MM.1S (cell line): Measurements from ENCODE around the gene MEGF11.

Experiments used
- DNase-seq: peaks from one replicate; pipeline ENCODE4 v3.0.0-alpha.2; 2015
- H2AFZ ChIP-seq: fragments of 300-600 bp; sonication (generic); 2 replicates; pipeline ENCODE4 v1.6.0; 2016; ENCODE audit warnings: antibody characterized with exemption, low read length
- H3F3A ChIP-seq: fragments of 300-600 bp; sonication (generic); 2 replicates; pipeline ENCODE4 v1.6.1; 2016; ENCODE audit warnings: mild to moderate bottlenecking, antibody characterized with exemption, low read length, moderate library complexity, mixed read lengths; ENCODE audit not compliant: insufficient read depth
- H3K27ac ChIP-seq: fragments of 300-600 bp; sonication (generic); 2 replicates; pipeline ENCODE4 v1.5.1; 2016; ENCODE audit warnings: mild to moderate bottlenecking, low read length
- H3K27me3 ChIP-seq: fragments of 300-600 bp; sonication (generic); replicated peaks from 2 replicates; pipeline ENCODE4 v1.6.0; 2016; ENCODE audit warnings: low read length; ENCODE audit not compliant: insufficient read depth
- H3K36me3 ChIP-seq: fragments of 300-600 bp; sonication (generic); replicated peaks from 2 replicates; pipeline ENCODE4 v1.6.1; 2016; ENCODE audit warnings: mild to moderate bottlenecking, low read length, mixed read lengths; ENCODE audit not compliant: insufficient read depth
- H3K4me1 ChIP-seq: fragments of 300-600 bp; sonication (generic); 2 replicates; pipeline ENCODE4 v1.6.1; 2016; ENCODE audit warnings: low read length, mixed read lengths
- H3K4me2 ChIP-seq: fragments of 300-600 bp; sonication (generic); 2 replicates; pipeline ENCODE4 v1.6.0; 2016; ENCODE audit warnings: low read depth, low read length
- H3K4me3 ChIP-seq: fragments of 300-600 bp; sonication (generic); 2 replicates; pipeline ENCODE4 v1.5.1; 2016; ENCODE audit warnings: low read length, mixed read lengths
- H3K79me2 ChIP-seq: fragments of 300-600 bp; sonication (generic); 2 replicates; pipeline ENCODE4 v1.6.1; 2016; ENCODE audit warnings: mixed run types, low read length, mixed read lengths
- H3K9ac ChIP-seq: fragments of 300-600 bp; sonication (generic); 2 replicates; pipeline ENCODE4 v1.6.1; 2016; ENCODE audit warnings: low read length, mixed read lengths
- H3K9me2 ChIP-seq: fragments of 300-600 bp; sonication (generic); replicated peaks from 2 replicates; pipeline ENCODE4 v1.6.1; 2016; ENCODE audit warnings: mild to moderate bottlenecking, low read length, mixed read lengths; ENCODE audit not compliant: insufficient read depth
- H3K9me3 ChIP-seq: fragments of 300-600 bp; sonication (generic); replicated peaks from 2 replicates; pipeline ENCODE4 v1.6.1; 2016; ENCODE audit warnings: mild to moderate bottlenecking, low read length, mixed read lengths; ENCODE audit not compliant: insufficient read depth
- H4K20me1 ChIP-seq: fragments of 300-600 bp; sonication (generic); 2 replicates; pipeline ENCODE4 v1.6.1; 2016; ENCODE audit warnings: mild to moderate bottlenecking, low read length, moderate library complexity, mixed read lengths; ENCODE audit not compliant: insufficient read depth
- CTCF ChIP-seq: fragments of 300-600 bp; sonication (generic); IDR thresholded peaks from 2 replicates; pipeline ENCODE4 v1.5.1; 2016; ENCODE audit warnings: antibody characterized with exemption, low read length, mixed read lengths
- EZH2 ChIP-seq: fragments of 300-600 bp; sonication (generic); optimal IDR thresholded peaks from 2 replicates; pipeline ENCODE3; 2017; ENCODE audit warnings: low read depth, mild to moderate bottlenecking, antibody characterized with exemption, low read length, mixed read lengths
- EZH2phosphoT487 ChIP-seq: fragments of 300-600 bp; sonication (generic); IDR thresholded peaks from 2 replicates; pipeline ENCODE4 v1.6.1; 2018; ENCODE audit warnings: antibody characterized with exemption, low read length

Gene MEGF11

GRCh38 chr15:65962187-65962586 is 291.4 kb downstream of the MEGF11 start:
- Histone ChIP-seq H3K27ac (no peak overlapping the region), H3F3A (no peaks in the 10 kb centered on the region), H3K4me1 (no peaks in the 10 kb centered on the region), H3K4me3 (no peak overlapping the region), H2AFZ (no peak overlapping the region), H3K9ac (no peak overlapping the region), H4K20me1 (no peaks in the 10 kb centered on the region), H3K9me2 (no peaks in the 10 kb centered on the region), H3K79me2 (no peaks in the 10 kb centered on the region), H3K9me3 (no peaks in the 10 kb centered on the region), H3K27me3 (no peaks in the 10 kb centered on the region), H3K4me2 (no peak overlapping the region), H3K36me3 (no peaks in the 10 kb centered on the region)
- DNase-seq: no peak
- TF ChIP-seq EZH2phosphoT487 (no peak), CTCF (no peak), EZH2 (no peak)

- Histone ChIP-seq H3K79me2 (no peaks in the 10 kb centered on the region), H3K27ac (no peak overlapping the region), H3F3A (no peaks in the 10 kb centered on the region), H3K9me3 (no peaks in the 10 kb centered on the region), H3K4me3 (no peak overlapping the region), H3K36me3 (no peaks in the 10 kb centered on the region), H4K20me1 (no peaks in the 10 kb centered on the region), H3K4me1 (no peaks in the 10 kb centered on the region), H3K9ac (no peak overlapping the region), H2AFZ (no peak overlapping the region), H3K27me3 (no peaks in the 10 kb centered on the region), H3K4me2 (no peak overlapping the region), H3K9me2 (no peaks in the 10 kb centered on the region)
- peak; percentile 39 for DNase-seq
- no peak for TF ChIP-seq EZH2
- TF ChIP-seq CTCF: no peak
- no peak for TF ChIP-seq EZH2phosphoT487
These were observed 293.0 kb downstream of the MEGF11 start for GRCh38 chr15:65960586-65960985.

- H4K20me1 ChIP-seq: no peaks in the 10 kb centered on the region
- TF ChIP-seq EZH2: no peak
- TF ChIP-seq EZH2phosphoT487: no peak
- TF ChIP-seq CTCF: no peak
- H3K27me3 ChIP-seq: no peaks in the 10 kb centered on the region
These were observed 294.7 kb downstream of the MEGF11 start for GRCh38 chr15:65958835-65959234.

More at GRCh38 chr15:65958835-65959234, 294.7 kb downstream of the MEGF11 start:
- no peaks in the 10 kb centered on the region for H3K36me3 ChIP-seq
- no peaks in the 10 kb centered on the region for H3F3A ChIP-seq
- H3K9me3 ChIP-seq: no peaks in the 10 kb centered on the region
- H3K4me2 ChIP-seq: no peak overlapping the region
- H3K9me2 ChIP-seq: no peaks in the 10 kb centered on the region
- H2AFZ ChIP-seq: no peak overlapping the region
- no peak overlapping the region for H3K4me3 ChIP-seq
- no peak overlapping the region for H3K9ac ChIP-seq
- no peak for DNase-seq
- H3K27ac ChIP-seq: no peak overlapping the region
- peaks cover 12% of the 10 kb centered on the region for H3K4me1 ChIP-seq
- no peaks in the 10 kb centered on the region for H3K79me2 ChIP-seq
